Left lobe of liver (tissue), 2 donors: ENCODE results near the gene DNAJC28. TPM values are rescaled to one million over a fixed set of nuclear protein-coding genes. Genes with fewer than 3 reads are reported as not detected.

Source experiments
- ATAC-seq: fragments of 200-7000 bp; cut with Tn5 transposase; one replicate; pipeline ENCODE4 v1.9.1; 2020; ENCODE audit warnings: mild to moderate bottlenecking, moderate library complexity
- DNase-seq: peaks from one replicate; pipeline ENCODE4 v3.0.0-alpha.2; 2020; ENCODE audit warnings: low spot score
- total RNA-seq: library from RNA; stranded (reverse); gene quantifications from one replicate; pipeline ENCODE4 v1.2.1, GENCODE V29; 2021
- donor health status: DM: no; HTN: no; CAD: no; lungs with moderate emphysema.
- donor health status: DM: no; HTN: yes; CAD: no.

The DNAJC28 gene
- total RNA-seq, 1 donor from 2014 or later, result 2.3 TPM

DNA sequence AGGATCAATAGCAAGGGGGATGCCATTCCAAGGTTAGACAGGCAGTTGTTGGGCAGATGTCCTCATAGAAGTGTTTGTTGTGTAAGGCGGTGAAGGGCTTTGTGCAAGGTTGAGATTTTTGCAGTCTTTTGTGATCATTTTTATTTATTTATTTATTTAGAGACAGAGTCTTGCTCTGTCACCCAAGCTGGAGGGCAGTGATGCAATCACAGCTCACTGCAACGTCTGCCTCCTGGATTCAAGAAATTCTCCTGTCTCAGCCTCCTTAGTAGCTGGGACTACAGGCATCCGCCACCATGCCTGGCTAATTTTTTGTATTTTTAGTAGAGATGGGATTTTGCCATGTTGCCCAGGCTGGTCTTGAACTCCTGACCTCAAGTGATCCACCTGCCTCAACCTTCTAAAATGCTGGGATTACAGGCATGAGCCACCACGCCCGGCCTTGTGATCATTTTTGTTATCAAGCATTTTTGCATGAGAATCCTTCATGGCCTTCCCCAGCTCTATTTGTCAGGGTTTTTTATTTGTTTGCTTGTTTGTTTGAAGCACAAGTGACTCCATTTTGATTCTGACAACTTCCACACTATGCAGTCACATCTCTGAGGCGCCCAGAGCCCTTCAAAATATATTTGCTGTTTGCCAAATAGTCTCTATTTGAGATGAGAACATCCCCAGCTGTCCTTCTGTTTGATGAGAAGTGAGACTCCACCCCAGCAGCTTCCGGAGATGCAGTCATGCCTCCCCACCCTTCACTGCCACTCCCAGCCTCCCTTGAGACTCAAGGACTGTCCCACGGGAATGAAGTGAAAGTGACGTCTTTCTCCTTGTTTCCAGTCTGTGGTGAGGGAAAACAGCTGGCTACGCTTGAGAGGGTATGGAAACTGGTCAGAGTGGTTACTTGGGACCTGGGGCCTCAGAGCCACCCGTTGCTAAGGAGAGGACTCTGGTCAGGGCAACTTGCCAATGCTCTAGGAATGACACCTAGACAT, 49.7 kb downstream of the DNAJC28 start:
- ATAC-seq, result no peak

More for the DNA sequence above, 49.7 kb downstream of the DNAJC28 start:
- DNase-seq, result no peak

Other genes with a start within 250 kb of the DNAJC28 start
- gene IL10RB, start 225.3 kb downstream of the DNAJC28 start, total RNA-seq, result 12.3 TPM
- gene IFNAR1, start 166.7 kb downstream of the DNAJC28 start, total RNA-seq, result 47.6 TPM
- gene IFNGR2, start 88.3 kb downstream of the DNAJC28 start, total RNA-seq, result 14.9 TPM
- 22.3 TPM for gene TMEM50B, start 11.7 kb downstream of the DNAJC28 start, total RNA-seq
- 31.7 TPM for gene GART, start 50.4 kb upstream of the DNAJC28 start, total RNA-seq
- 94.6 TPM for gene SON, start 51.3 kb upstream of the DNAJC28 start, total RNA-seq
- gene DONSON, start 97.0 kb upstream of the DNAJC28 start, total RNA-seq, result 6.2 TPM
- 10.4 TPM for gene CRYZL1, start 150.0 kb upstream of the DNAJC28 start, total RNA-seq
- gene ITSN1, start 150.8 kb upstream of the DNAJC28 start, total RNA-seq, result 33.6 TPM